IgD-negative memory B cell (primary cell): ENCODE results near the gene THADA. TPM values are rescaled to one million over a fixed set of nuclear protein-coding genes. Genes with fewer than 3 reads are reported as not detected.

Experiments used
- H3K27ac Mint-ChIP-seq, 3 donors: one replicate each; pipeline ENCODE4 v1.8.0; 2020 to 2022; ENCODE audit warnings: mild to moderate bottlenecking in 3 of 3, mixed read lengths in 3 of 3, moderate library complexity in 1 of 3
- H3K27me3 Mint-ChIP-seq: one replicate; pipeline ENCODE4 v1.8.0; 2021; ENCODE audit warnings: mixed read lengths
- H3K36me3 Mint-ChIP-seq: one replicate; pipeline ENCODE4 v1.8.0; 2020; ENCODE audit warnings: mild to moderate bottlenecking, mixed read lengths
- H3K4me1 Mint-ChIP-seq, 3 donors: one replicate each; pipeline ENCODE4 v1.8.0; 2020 to 2022; ENCODE audit warnings: mixed read lengths in 3 of 3, mild to moderate bottlenecking in 1 of 3
- H3K4me3 Mint-ChIP-seq, 4 donors: one replicate each; pipeline ENCODE4 v1.8.0; 2020 to 2022; ENCODE audit warnings: mild to moderate bottlenecking in 4 of 4, mixed read lengths in 4 of 4, moderate library complexity in 3 of 4
- H3K9me3 Mint-ChIP-seq, 3 donors: one replicate each; pipeline ENCODE4 v1.8.0; 2020 to 2021; ENCODE audit warnings: mixed read lengths in 3 of 3, mild to moderate bottlenecking in 1 of 3
- polyA plus RNA-seq: library from polyadenylated mRNA; unstranded; fragments of 300-500 nt; fragmentation: Illumina TruSeq; gene quantifications from one replicate; pipeline ENCODE4 v1.2.3, GENCODE V29; 2021

THADA gene
- polyA plus RNA-seq, 1 donor from 2014 or later = 13.7 TPM

- no peaks in the 10 kb centered on the region for H3K27me3 Mint-ChIP-seq
- H3K27ac Mint-ChIP-seq = peak overlapping the region; percentile 27 to 64 (median 39)
- H3K36me3 Mint-ChIP-seq = no peaks in the 10 kb centered on the region
- no peaks in the 10 kb centered on the region for H3K9me3 Mint-ChIP-seq
- H3K4me3 Mint-ChIP-seq = peak overlapping the region in 3 of 4 donors; percentile 7 to 74 (median 56)
- H3K4me1 Mint-ChIP-seq = peaks cover 28 to 35% (median 30%) of the 10 kb centered on the region in 3 donors
Measured at GRCh38 chr2:43482961-43483360, 112.9 kb downstream of the THADA start.

GRCh38 chr2:43481927-43482542 is 113.8 kb downstream of the THADA start:
- Mint-ChIP-seq H3K4me1 (peaks cover 30 to 35% (median 30%) of the 10 kb centered on the region in 3 donors), H3K27ac (peak overlapping the region; percentile 26 to 39 (median 27)), H3K4me3 (peak overlapping the region; percentile 7 to 74 (median 28)), H3K27me3 (no peaks in the 10 kb centered on the region), H3K9me3 (no peaks in the 10 kb centered on the region), H3K36me3 (peaks cover 3% of the 10 kb centered on the region)

GRCh38 chr2:43480874-43481273 is 115.0 kb downstream of the THADA start:
- Mint-ChIP-seq H3K9me3 (no peaks in the 10 kb centered on the region), H3K27me3 (no peaks in the 10 kb centered on the region), H3K36me3 (peaks cover 3% of the 10 kb centered on the region), H3K4me1 (peaks cover 30 to 35% (median 30%) of the 10 kb centered on the region in 3 donors), H3K4me3 (no peak overlapping the region), H3K27ac (peak overlapping the region in 1 of 3 donors; percentile 39)

GRCh38 chr2:43478412-43479086 is 117.3 kb downstream of the THADA start:
- no peak overlapping the region for H3K4me3 Mint-ChIP-seq
- H3K4me1 Mint-ChIP-seq = peaks cover 24 to 26% (median 25%) of the 10 kb centered on the region in 3 donors
- H3K9me3 Mint-ChIP-seq = no peaks in the 10 kb centered on the region
- H3K36me3 Mint-ChIP-seq = peaks cover 6% of the 10 kb centered on the region
- H3K27me3 Mint-ChIP-seq = no peaks in the 10 kb centered on the region
- no peak overlapping the region for H3K27ac Mint-ChIP-seq

- Mint-ChIP-seq H3K4me3 (no peak overlapping the region), H3K9me3 (no peaks in the 10 kb centered on the region), H3K27me3 (no peaks in the 10 kb centered on the region), H3K4me1 (peaks cover under 1 to 2% (median 2%) of the 10 kb centered on the region in 3 donors), H3K27ac (peak overlapping the region in 1 of 3 donors; percentile 16), H3K36me3 (peaks cover 10% of the 10 kb centered on the region)
Measured at GRCh38 chr2:43475922-43476321, 119.9 kb downstream of the THADA start.

GRCh38 chr2:43475137-43475846 is 120.5 kb downstream of the THADA start:
- Mint-ChIP-seq H3K9me3 (no peaks in the 10 kb centered on the region), H3K27ac (no peak overlapping the region), H3K36me3 (peaks cover 10% of the 10 kb centered on the region), H3K4me1 (peaks cover 0 to 2% (median 2%) of the 10 kb centered on the region in 3 donors), H3K27me3 (no peaks in the 10 kb centered on the region), H3K4me3 (no peak overlapping the region)

GRCh38 chr2:43474273-43474672 is 121.6 kb downstream of the THADA start:
- Mint-ChIP-seq H3K27ac (no peak overlapping the region), H3K9me3 (no peaks in the 10 kb centered on the region), H3K36me3 (peaks cover 10% of the 10 kb centered on the region), H3K4me1 (peaks cover 0 to 2% (median 0%) of the 10 kb centered on the region in 3 donors), H3K4me3 (no peak overlapping the region), H3K27me3 (no peaks in the 10 kb centered on the region)

GRCh38 chr2:43473767-43474166 is 122.1 kb downstream of the THADA start:
- no peaks in the 10 kb centered on the region for H3K27me3 Mint-ChIP-seq
- no peak overlapping the region for H3K4me3 Mint-ChIP-seq
- H3K9me3 Mint-ChIP-seq = no peaks in the 10 kb centered on the region
- H3K27ac Mint-ChIP-seq = no peak overlapping the region
- peaks cover 0 to 2% (median 0%) of the 10 kb centered on the region in 3 donors for H3K4me1 Mint-ChIP-seq
- H3K36me3 Mint-ChIP-seq = peaks cover 10% of the 10 kb centered on the region

GRCh38 chr2:43472527-43473194 is 123.2 kb downstream of the THADA start:
- Mint-ChIP-seq H3K36me3 (peaks cover 10% of the 10 kb centered on the region), H3K4me3 (no peak overlapping the region), H3K27ac (no peak overlapping the region), H3K9me3 (no peaks in the 10 kb centered on the region), H3K4me1 (no peaks in the 10 kb centered on the region), H3K27me3 (no peaks in the 10 kb centered on the region)

- H3K27me3 Mint-ChIP-seq = no peaks in the 10 kb centered on the region
Measured at GRCh38 chr2:43469713-43470112, 126.1 kb downstream of the THADA start.

GRCh38 chr2:43469094-43469493 is 126.7 kb downstream of the THADA start:
- H3K27me3 Mint-ChIP-seq = no peaks in the 10 kb centered on the region
- no peaks in the 10 kb centered on the region for H3K9me3 Mint-ChIP-seq

More at GRCh38 chr2:43469713-43470112, 126.1 kb downstream of the THADA start:
- no peak overlapping the region for H3K27ac Mint-ChIP-seq
- peaks cover 10% of the 10 kb centered on the region for H3K36me3 Mint-ChIP-seq
- peaks cover under 1 to 3% (median 2%) of the 10 kb centered on the region in 3 donors for H3K4me1 Mint-ChIP-seq
- no peaks in the 10 kb centered on the region for H3K9me3 Mint-ChIP-seq
- H3K4me3 Mint-ChIP-seq = no peak overlapping the region

GRCh38 chr2:43467891-43468290 is 127.9 kb downstream of the THADA start:
- no peak overlapping the region for H3K27ac Mint-ChIP-seq
- peaks cover 2 to 8% (median 3%) of the 10 kb centered on the region in 3 donors for H3K4me1 Mint-ChIP-seq
- H3K36me3 Mint-ChIP-seq = peaks cover 8% of the 10 kb centered on the region
- no peak overlapping the region for H3K4me3 Mint-ChIP-seq
- H3K27me3 Mint-ChIP-seq = no peaks in the 10 kb centered on the region
- no peaks in the 10 kb centered on the region for H3K9me3 Mint-ChIP-seq

More at GRCh38 chr2:43469094-43469493, 126.7 kb downstream of the THADA start:
- Mint-ChIP-seq H3K4me1 (peaks cover 2 to 5% (median 3%) of the 10 kb centered on the region in 3 donors), H3K4me3 (no peak overlapping the region), H3K27ac (peak overlapping the region in 1 of 3 donors; percentile 8), H3K36me3 (peaks cover 8% of the 10 kb centered on the region)

- H3K4me3 Mint-ChIP-seq = no peak overlapping the region
- H3K27me3 Mint-ChIP-seq = no peaks in the 10 kb centered on the region
- H3K9me3 Mint-ChIP-seq = no peaks in the 10 kb centered on the region
- peaks cover 22 to 25% (median 23%) of the 10 kb centered on the region in 3 donors for H3K4me1 Mint-ChIP-seq
- no peak overlapping the region for H3K27ac Mint-ChIP-seq
- peaks cover 4% of the 10 kb centered on the region for H3K36me3 Mint-ChIP-seq
Measured at GRCh38 chr2:43465234-43465633, 130.6 kb downstream of the THADA start.

GRCh38 chr2:43464590-43464989 is 131.2 kb downstream of the THADA start:
- Mint-ChIP-seq H3K36me3 (peaks cover 4% of the 10 kb centered on the region), H3K4me3 (no peak overlapping the region), H3K4me1 (peaks cover 22 to 27% (median 23%) of the 10 kb centered on the region in 3 donors), H3K27me3 (no peaks in the 10 kb centered on the region), H3K27ac (no peak overlapping the region), H3K9me3 (no peaks in the 10 kb centered on the region)
